HepG2 (cell line): ENCODE data around the gene GALNT12. TPM values are rescaled to one million over a fixed set of nuclear protein-coding genes. Genes with fewer than 3 reads are reported as not detected.
A peak's percentile ranks its signal among the peaks of the same experiment; 100 is the strongest.

Experiments used
- ATAD3A ChIP-seq: sonication (generic); formaldehyde crosslinking; IDR thresholded peaks from 2 replicates; pipeline ENCODE4 v1.4.0; 2020; ENCODE audit warnings: missing genetic modification reagents
- ATRX ChIP-seq: sonication (generic); formaldehyde crosslinking; IDR thresholded peaks from 2 replicates; pipeline ENCODE4 v1.4.0; 2020; ENCODE audit warnings: missing genetic modification reagents, borderline replicate concordance
- CBX2 ChIP-seq, 2 experiments: fragments of 200-600 bp in 1 of 2; sonication (generic); formaldehyde crosslinking in 1 of 2; IDR thresholded peaks; 2 replicates each; pipeline versions ENCODE4 v1.7.0 to v1.8.1; 2018 to 2022; ENCODE audit warnings: low read depth in 2 of 2, low read length in 1 of 2, mild to moderate bottlenecking in 1 of 2, missing genetic modification reagents in 1 of 2
- CHCHD3 ChIP-seq: sonication (generic); formaldehyde crosslinking; IDR thresholded peaks from 2 replicates; pipeline ENCODE4 v1.8.0; 2022; ENCODE audit warnings: mild to moderate bottlenecking, missing genetic modification reagents, moderate library complexity
- FOXA3 ChIP-seq: IDR thresholded peaks from 2 replicates; pipeline ENCODE4 v1.6.1; 2016; ENCODE audit warnings: missing genetic modification reagents, missing compliant biosample characterization
- GABPB1 ChIP-seq: IDR thresholded peaks from 2 replicates; pipeline ENCODE4 v1.6.1; 2016; ENCODE audit warnings: mild to moderate bottlenecking, missing genetic modification reagents, moderate library complexity, missing compliant biosample characterization
- HNRNPLL ChIP-seq: fragments of 200-400 bp; formaldehyde crosslinking; IDR thresholded peaks from 2 replicates; pipeline ENCODE4 v1.6.1; 2017; ENCODE audit warnings: mild to moderate bottlenecking, low read depth, low read length; ENCODE audit not compliant: poor library complexity, severe bottlenecking
- NFIC ChIP-seq: IDR thresholded peaks from 2 replicates; pipeline ENCODE4 v1.6.1; 2012; ENCODE audit warnings: mild to moderate bottlenecking, low read length, inconsistent platforms
- NFKB2 ChIP-seq: sonication (generic); formaldehyde crosslinking; IDR thresholded peaks from 2 replicates; pipeline ENCODE4 v1.4.0; 2020; ENCODE audit warnings: missing genetic modification reagents, borderline replicate concordance
- PHF8 ChIP-seq: sonication (generic); formaldehyde crosslinking; IDR thresholded peaks from 2 replicates; pipeline ENCODE4 v1.5.0; 2020; ENCODE audit warnings: missing genetic modification reagents
- SNAPC5 ChIP-seq: sonication (generic); formaldehyde crosslinking; IDR thresholded peaks from 2 replicates; pipeline ENCODE4 v1.8.1; 2023; ENCODE audit warnings: mild to moderate bottlenecking, missing genetic modification reagents, borderline replicate concordance
- SOX6 ChIP-seq, 2 experiments: fragments of 450-650 bp in 1 of 2; sonication (generic) in 1 of 2; formaldehyde crosslinking in 1 of 2; IDR thresholded peaks; 2 replicates each; pipeline versions ENCODE4 v1.4.0 to v1.6.1; 2017 to 2020; ENCODE audit warnings: antibody characterized with exemption in 1 of 2, mild to moderate bottlenecking in 1 of 2, missing genetic modification reagents in 1 of 2
- SRY ChIP-seq: sonication (generic); formaldehyde crosslinking; IDR thresholded peaks from 2 replicates; pipeline ENCODE4 v1.8.0; 2022; ENCODE audit warnings: mild to moderate bottlenecking, missing genetic modification reagents
- THAP11 ChIP-seq: IDR thresholded peaks from 2 replicates; pipeline ENCODE4 v1.6.1; 2016; ENCODE audit warnings: missing biosample characterization, missing genetic modification reagents
- THRA ChIP-seq: sonication (generic); formaldehyde crosslinking; IDR thresholded peaks from 2 replicates; pipeline ENCODE4 v1.4.0; 2020; ENCODE audit warnings: missing genetic modification reagents, borderline replicate concordance
- THYN1 ChIP-seq: sonication (generic); formaldehyde crosslinking; IDR thresholded peaks from 2 replicates; pipeline ENCODE4 v1.8.1; 2023; ENCODE audit warnings: low read depth, mild to moderate bottlenecking, moderate library complexity, missing genetic modification reagents, borderline replicate concordance
- WIZ ChIP-seq: sonication (generic); formaldehyde crosslinking; IDR thresholded peaks from 2 replicates; pipeline ENCODE4 v1.5.1; 2020; ENCODE audit warnings: mild to moderate bottlenecking, missing genetic modification reagents
- YEATS4 ChIP-seq: sonication (generic); formaldehyde crosslinking; IDR thresholded peaks from 2 replicates; pipeline ENCODE4 v1.4.0; 2020; ENCODE audit warnings: missing genetic modification reagents, borderline replicate concordance
- ZFX ChIP-seq: sonication (generic); formaldehyde crosslinking; IDR thresholded peaks from 2 replicates; pipeline ENCODE4 v1.4.0; 2020; ENCODE audit warnings: mild to moderate bottlenecking, low read depth, missing genetic modification reagents, moderate library complexity
- ZFY ChIP-seq: sonication (generic); formaldehyde crosslinking; IDR thresholded peaks from 2 replicates; pipeline ENCODE4 v1.4.0; 2020; ENCODE audit warnings: missing genetic modification reagents
- ZNF264 ChIP-seq: sonication (generic); formaldehyde crosslinking; IDR thresholded peaks from 2 replicates; pipeline ENCODE4 v1.4.0; 2020; ENCODE audit warnings: missing genetic modification reagents
- ZNF383 ChIP-seq: sonication (generic); formaldehyde crosslinking; IDR thresholded peaks from 2 replicates; pipeline ENCODE4 v1.4.0; 2020; ENCODE audit warnings: missing genetic modification reagents, mild to moderate bottlenecking, borderline replicate concordance
- ZNF547 ChIP-seq: sonication (generic); formaldehyde crosslinking; IDR thresholded peaks from 2 replicates; pipeline ENCODE4 v1.5.1; 2020; ENCODE audit warnings: mild to moderate bottlenecking, missing genetic modification reagents
- ZNF563 ChIP-seq: sonication (generic); formaldehyde crosslinking; IDR thresholded peaks from 2 replicates; pipeline ENCODE4 v1.8.0; 2022; ENCODE audit warnings: mild to moderate bottlenecking, moderate library complexity, missing genetic modification reagents
- polyA plus RNA-seq, 8 experiments: library from polyadenylated mRNA; depleted of rRNA in 3 of 8; stranded (reverse) in 7 of 8; unstranded in 1 of 8; fragments of >200 nt; fragmentation: Illumina TruSeq in 4 of 8; extraction: Trizol in 4 of 8; gene quantifications; 2 replicates each; pipeline versions ENCODE4 v1.2.1 to v1.2.3, GENCODE V29; 2011 to 2016; ENCODE audit warnings: low read depth in 4 of 8, missing spikeins in 1 of 8, mixed read lengths in 1 of 8; ENCODE audit not compliant: insufficient read depth in 1 of 8
- total RNA-seq, 5 experiments: library from RNA; depleted of rRNA; stranded (reverse); fragments of >200 nt; fragmentation: Illumina TruSeq; extraction: Trizol; gene quantifications; 2 replicates each; pipeline ENCODE4 v1.2.3, GENCODE V29; 2016; ENCODE audit warnings: low read depth in 1 of 5
- TF ChIP-seq, protein P1 (sequence below), 2 experiments: sonication (generic) in 1 of 2; formaldehyde crosslinking in 1 of 2; IDR thresholded peaks; 2 replicates each; pipeline versions ENCODE4 v1.4.0 to v1.6.1; 2018 to 2020; ENCODE audit warnings: missing genetic modification reagents in 2 of 2, borderline replicate concordance in 1 of 2, low read depth in 1 of 2, mild to moderate bottlenecking in 1 of 2, missing biosample characterization in 1 of 2
- TF ChIP-seq, protein P2 (sequence below): IDR thresholded peaks from 2 replicates; pipeline ENCODE4 v1.6.1; 2016; ENCODE audit warnings: mild to moderate bottlenecking, missing biosample characterization, missing genetic modification reagents
- TF ChIP-seq, protein P3 (sequence below): sonication (generic); formaldehyde crosslinking; IDR thresholded peaks from 2 replicates; pipeline ENCODE4 v1.4.0; 2020; ENCODE audit warnings: missing genetic modification reagents; ENCODE audit errors: not compliant biosample characterization

The GALNT12 gene
- total and polyA plus RNA-seq, 2 of the 13 experiments (the other 11 are each of a cell fraction or from before 2014, with no cell fraction given): 0.07 TPM; not detected in 1

DNA sequence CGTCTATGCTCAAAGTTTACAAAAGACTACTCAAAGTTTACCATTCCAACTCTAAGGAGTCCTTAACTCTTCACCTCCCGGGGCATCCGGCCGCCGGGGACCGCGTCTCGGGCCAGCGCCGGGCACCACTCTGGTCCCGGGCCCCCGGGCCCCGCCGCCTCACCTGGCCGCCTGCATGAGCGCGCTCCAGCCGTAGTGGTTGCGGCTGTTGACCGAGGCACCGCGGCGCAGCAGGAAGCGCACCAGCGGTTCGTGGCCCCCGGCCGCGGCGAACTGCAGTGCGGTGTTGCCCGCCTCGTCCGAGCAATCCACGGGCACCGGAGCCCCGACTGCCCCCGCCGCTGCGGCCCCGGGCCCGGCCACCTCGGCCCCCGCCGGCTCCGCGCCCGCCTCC is 11.5 kb upstream of the GALNT12 start (continued):
- TF ChIP-seq THRA (CRISPR knock-in tag) (no peak), ZNF547 (CRISPR knock-in tag) (no peak), THAP11 (CRISPR knock-in tag) (no peak), ZFY (CRISPR knock-in tag) (peak; percentile 57; the same call in 1 of the 2 replicates), THYN1 (no peak), SNAPC5 (CRISPR knock-in tag) (no peak), ZNF383 (no peak), HNRNPLL (peak; percentile 11), ZNF264 (CRISPR knock-in tag) (no peak), ATRX (no peak), NFKB2 (no peak), WIZ (CRISPR knock-in tag) (no peak), FOXA3 (CRISPR knock-in tag) (no peak), CBX2 (IDR thresholded peaks at IDR 0.05; ENCODE audit: low read depth, low read length) (no peak), CBX2 (CRISPR knock-in tag; IDR thresholded peaks at IDR 0.05; ENCODE audit: low read depth) (no peak), SOX6 (IDR thresholded peaks at IDR 0.05) (no peak), SOX6 (CRISPR knock-in tag; IDR thresholded peaks at IDR 0.05) (no peak), CHCHD3 (CRISPR knock-in tag) (no peak), ATAD3A (CRISPR knock-in tag) (no peak), PHF8 (peak; percentile 23; the same call in 1 of the 2 replicates), GABPB1 (CRISPR knock-in tag) (peak; percentile 43; the same call in 1 of the 2 replicates), NFIC (no peak), YEATS4 (peak; percentile 52; the same call in 1 of the 2 replicates), SRY (CRISPR knock-in tag) (no peak), ZNF563 (CRISPR knock-in tag) (peak; percentile 21; the same call in 1 of the 2 replicates), ZFX (CRISPR knock-in tag) (peak; percentile 59)
- TF ChIP-seq, protein P1, sequence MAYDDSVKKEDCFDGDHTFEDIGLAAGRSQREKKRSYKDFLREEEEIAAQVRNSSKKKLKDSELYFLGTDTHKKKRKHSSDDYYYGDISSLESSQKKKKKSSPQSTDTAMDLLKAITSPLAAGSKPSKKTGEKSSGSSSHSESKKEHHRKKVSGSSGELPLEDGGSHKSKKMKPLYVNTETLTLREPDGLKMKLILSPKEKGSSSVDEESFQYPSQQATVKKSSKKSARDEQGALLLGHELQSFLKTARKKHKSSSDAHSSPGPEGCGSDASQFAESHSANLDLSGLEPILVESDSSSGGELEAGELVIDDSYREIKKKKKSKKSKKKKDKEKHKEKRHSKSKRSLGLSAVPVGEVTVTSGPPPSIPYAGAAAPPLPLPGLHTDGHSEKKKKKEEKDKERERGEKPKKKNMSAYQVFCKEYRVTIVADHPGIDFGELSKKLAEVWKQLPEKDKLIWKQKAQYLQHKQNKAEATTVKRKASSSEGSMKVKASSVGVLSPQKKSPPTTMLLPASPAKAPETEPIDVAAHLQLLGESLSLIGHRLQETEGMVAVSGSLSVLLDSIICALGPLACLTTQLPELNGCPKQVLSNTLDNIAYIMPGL (CRISPR knock-in tag; IDR thresholded peaks at IDR 0.05; ENCODE audit: borderline replicate concordance in 1 of 2, low read depth in 1 of 2): peak; percentile 14 to 22; a peak in 1 of 4 replicates
- TF ChIP-seq, protein P2, sequence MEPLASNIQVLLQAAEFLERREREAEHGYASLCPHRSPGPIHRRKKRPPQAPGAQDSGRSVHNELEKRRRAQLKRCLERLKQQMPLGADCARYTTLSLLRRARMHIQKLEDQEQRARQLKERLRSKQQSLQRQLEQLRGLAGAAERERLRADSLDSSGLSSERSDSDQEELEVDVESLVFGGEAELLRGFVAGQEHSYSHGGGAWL (CRISPR knock-in tag): no peak
- TF ChIP-seq, protein P3, sequence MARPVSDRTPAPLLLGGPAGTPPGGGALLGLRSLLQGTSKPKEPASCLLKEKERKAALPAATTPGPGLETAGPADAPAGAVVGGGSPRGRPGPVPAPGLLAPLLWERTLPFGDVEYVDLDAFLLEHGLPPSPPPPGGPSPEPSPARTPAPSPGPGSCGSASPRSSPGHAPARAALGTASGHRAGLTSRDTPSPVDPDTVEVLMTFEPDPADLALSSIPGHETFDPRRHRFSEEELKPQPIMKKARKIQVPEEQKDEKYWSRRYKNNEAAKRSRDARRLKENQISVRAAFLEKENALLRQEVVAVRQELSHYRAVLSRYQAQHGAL: no peak
